Dermis blood vessel endothelial cell (primary cell): ENCODE measurements around the gene TSPAN3. TPM values are rescaled to one million over a fixed set of nuclear protein-coding genes. Genes with fewer than 3 reads are reported as not detected.

Experiments
- DNase-seq: peaks from one replicate; pipeline ENCODE4 v3.0.0; 2010
- total RNA-seq: library from RNA; depleted of rRNA; stranded (reverse); fragments of >200 nt; gene quantifications from 2 replicates; pipeline ENCODE4 v1.2.3, GENCODE V29; 2014

Gene TSPAN3
- total RNA-seq, 1 donor from 2014 or later = 242 TPM

DNA sequence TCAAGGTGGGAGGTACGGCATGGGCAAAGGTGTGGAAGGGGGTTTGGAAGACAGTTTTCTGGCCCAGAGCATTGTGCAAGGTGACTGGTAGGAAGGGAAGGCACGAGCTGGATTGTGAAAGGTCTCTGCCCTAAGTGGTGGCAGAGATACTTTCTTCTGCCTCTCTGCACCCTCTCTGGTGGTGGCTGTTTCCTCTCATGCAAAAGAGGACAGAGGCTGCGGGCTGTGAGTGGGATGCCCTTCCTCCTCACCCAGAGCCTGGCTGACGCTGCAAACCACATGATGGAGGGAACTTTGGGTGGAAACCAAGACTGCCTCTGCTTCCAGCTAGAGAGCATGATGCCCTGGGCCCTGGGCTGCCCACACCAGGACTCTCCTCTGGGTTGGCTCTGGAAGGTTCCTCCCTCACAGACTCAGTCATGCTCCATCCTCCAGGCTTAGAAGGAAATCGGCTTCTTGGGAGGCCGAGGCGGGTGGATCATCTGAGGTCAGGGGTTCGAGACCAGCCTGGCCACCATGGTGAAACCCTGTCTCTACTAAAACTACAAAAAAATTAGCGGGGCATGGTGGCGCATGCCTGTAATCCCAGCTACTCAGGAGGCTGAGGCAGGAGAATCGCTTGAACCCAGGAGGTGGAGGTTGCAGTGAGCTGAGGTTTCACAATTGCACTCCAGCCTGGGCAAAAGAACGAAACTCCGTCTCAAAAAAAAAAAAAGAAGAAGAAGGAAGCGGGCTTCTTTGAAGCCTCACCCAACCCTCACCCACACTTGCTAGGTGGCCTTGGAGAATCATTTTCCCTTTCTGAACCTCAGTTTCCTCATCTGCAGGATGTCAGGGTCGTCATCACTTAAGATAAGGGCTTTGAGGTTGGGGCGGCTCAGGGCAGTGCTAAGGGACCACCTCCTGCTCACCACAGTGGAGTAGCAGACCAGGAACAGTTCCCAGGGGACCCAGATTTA, 67.7 kb downstream of the TSPAN3 start:
- no peak for DNase-seq

- DNase-seq = no peak
Measured at GRCh38 chr15:77002436-77002835, 68.5 kb downstream of the TSPAN3 start.

DNA sequence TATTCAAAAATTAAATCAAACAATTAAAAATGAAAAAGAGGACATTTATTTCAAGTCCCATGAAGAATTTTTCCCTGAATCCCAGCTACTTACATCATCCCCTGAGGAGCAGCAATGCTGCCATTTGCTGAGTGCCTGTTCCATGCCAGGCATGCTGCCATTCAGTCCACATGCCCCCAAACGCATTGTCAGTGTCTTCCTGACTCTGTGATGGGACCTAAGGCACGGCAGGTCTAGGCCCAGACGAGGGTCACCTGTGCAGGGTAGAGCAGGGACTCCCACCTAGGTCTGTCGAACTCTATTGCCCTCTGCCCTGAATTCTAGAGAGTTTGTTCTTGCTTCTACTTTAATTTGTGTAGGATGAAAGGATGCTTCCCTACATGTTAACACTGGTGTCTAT, 68.9 kb downstream of the TSPAN3 start:
- no peak for DNase-seq

DNA sequence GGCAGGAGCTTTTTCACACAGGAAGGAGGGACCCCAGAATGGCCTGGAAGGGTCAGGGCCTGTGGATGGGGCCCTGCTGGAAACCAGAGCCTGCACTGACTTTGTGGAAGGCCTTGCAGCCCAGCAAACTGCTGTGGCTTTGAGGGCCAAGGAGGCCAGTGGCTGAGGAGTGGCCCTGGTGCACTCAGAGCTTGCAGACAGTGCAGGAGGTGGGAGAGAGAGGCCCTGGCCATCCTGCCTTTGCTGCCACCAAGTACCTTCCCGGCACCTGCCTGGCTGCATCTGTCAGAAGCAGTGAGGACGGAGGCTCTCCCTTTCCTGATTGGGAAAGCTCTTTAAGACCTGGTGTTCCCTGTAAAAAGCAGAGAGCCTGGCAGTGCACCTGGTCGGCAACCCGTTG, 69.6 kb downstream of the TSPAN3 start:
- no peak for DNase-seq

DNA sequence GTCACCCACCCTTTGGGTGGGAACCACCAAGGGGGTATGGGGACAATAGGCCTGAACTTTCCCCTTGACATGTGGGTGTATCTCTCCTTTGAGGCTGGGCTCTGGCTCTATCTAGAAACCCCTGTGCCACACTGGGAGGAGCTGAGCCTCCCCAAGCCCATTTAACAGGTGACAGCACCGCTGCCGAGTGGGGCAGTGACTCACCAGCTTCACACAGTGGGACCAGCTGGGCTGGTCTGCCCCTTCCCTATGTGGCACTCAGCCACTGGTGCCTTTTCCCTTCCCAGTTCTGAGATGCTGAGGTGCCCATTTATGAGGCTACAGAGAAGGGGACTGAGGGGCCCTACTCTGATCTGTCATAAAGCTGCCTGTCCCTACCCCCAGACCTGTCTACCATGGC, 70.9 kb downstream of the TSPAN3 start:
- no peak for DNase-seq

DNA sequence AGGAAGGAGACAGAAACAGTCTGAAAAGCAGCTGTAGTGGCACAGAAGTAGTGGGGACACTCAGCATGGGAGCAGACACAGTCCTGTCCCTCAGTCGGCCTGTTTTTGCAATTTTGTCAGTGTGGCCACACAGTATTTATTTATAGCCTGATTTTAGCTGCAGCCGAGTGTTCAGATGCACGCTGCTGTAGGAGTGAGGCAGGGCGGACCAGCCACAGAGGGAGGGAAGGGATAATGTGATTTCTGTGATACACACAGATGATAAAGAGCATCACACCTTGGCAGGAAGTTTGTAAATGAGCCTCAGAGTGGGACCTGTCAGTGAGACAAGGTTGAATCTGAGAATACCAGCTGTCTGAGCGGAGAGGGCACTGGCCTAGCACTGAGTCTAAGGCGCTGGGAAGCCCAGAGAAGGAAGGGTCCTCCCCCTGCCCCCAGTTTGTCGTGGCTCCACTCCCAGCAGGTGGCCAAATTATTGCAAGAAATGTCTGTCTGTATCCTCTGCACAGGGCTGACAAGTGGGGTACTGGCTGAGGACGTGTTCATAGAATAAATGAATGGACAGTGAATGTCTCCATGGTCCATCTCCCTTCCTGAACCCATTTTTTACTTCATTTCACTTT, 72.1 kb downstream of the TSPAN3 start:
- DNase-seq = no peak

- DNase-seq = peak; percentile 69
Measured at GRCh38 chr15:76996526-76997401, 74.1 kb downstream of the TSPAN3 start.

DNA sequence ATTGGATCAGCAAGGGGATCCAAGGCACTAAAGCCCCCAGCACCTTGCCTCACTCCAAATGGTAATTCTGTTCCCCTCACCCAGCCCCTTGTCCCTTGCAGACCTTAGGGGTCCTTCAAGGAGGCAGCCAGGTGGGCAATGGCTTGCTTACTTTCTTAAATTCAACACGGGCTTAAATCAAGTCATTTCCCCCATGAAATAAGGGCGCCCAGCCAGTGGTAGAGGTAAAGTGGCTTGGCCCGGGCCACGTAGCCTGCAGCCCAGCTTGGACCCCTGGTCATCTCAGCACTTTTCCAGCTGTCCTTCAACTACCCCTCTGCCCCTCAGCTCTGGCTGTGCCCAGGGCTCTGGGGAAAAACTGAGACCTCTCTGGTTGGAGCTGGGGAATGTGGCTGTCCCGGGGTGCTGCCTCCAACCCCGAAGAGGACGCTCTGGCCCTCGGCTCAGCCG, 74.8 kb downstream of the TSPAN3 start:
- DNase-seq = no peak

DNA sequence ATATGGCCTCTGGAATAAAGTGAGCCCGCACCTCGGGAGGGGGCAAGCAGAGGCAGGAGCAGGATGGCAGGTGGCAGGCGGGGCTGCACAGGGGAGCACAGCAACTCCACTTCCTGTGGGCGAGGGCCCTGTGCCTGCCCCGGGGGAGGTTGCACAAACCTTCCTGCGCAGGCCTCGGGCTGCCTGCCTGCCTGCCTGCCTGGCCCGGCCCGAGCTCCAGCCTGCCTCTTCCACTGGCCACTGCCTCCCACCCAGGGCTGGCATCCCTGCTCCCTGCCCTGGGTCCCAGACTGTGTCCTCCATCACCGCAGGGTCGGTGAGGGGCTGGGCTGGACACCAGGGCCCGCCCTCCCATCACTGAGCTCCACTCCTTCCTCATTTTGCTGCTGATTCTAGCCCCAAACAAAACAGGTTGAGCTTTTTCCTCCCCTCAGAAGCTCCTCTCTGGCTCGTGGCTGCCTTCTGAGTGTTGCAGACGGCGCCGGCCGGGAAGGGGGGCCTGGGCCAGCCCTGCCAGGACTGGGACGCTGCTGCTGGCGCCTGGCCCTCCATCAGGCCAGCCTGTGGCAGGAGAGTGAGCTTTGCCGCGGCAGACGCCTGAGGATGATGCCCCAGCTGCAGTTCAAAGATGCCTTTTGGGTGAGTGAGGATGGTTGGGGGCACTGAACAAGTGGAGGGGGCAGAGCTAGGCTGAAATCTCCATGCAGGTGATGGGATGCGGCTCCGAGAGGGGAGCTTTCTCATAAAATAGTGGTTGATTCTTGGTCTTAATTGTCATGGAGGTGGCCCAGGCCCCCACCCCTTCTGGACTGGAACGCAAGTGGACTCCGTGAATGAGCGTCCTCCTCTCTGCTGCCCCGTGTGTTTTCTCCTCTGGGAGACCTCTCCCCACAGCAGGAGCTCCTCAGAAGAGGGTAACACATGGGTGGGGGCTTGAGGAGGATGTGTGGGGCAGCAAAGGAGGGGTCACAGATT, 75.7 kb downstream of the TSPAN3 start, which contains the start of gene PSTPIP1:
Gene PSTPIP1 (plus strand): TSS at position 156 of the 975 bp plus-strand sequence. CDS start 448 bp downstream, at position 604.
- no peak for DNase-seq

GRCh38 chr15:76994496-76994895, 76.4 kb downstream of the TSPAN3 start:
- DNase-seq = no peak

DNA sequence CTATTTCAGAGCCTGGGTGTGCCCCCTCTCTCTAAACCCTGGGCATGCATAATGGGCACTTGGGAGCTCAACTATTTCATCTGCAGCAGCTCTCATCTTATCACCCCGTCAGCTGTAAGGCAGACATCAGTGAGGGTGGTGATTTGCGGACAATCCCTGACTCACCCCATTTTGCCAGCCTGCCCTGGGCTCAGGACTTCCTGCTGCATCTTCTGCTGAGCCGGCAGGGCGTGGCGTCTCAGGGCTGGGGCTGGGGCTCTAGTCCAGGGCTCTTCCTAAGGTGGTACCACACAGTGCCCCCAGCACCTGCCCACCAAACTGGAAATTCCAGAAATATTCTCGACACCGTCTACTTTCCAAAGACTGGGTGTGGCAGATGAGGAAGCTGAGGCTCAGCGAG, 76.9 kb downstream of the TSPAN3 start:
- DNase-seq = no peak

DNA sequence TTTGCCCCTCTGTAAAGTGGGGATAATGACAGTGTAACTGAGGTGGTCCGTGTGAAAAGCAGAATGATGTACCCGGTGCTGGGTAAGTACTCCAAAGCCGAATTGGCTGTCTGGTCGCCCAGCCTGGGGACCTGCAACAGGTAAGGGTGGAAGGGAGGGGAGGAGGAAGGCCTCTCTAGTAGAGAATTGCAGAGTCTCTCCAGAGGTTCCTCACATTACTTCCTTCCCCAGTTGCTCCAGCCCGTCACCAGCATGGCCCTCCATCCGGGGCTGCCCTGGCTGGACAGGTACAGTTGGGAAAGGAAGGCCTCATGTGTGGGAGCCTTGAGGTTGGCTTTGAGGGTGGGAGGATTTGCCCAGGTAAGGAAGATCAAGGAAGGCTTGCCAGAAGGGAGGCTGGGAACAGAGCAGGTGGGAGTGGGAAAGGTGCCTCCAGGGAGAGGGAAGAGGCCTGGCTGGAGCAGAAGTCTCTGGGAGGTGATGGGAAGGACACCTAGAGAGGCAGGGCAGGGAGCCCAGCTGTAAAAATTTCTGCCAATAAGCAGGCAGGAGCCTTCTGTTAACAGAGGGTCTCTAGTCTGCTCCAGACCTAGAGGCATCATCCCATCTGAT, 77.7 kb downstream of the TSPAN3 start:
- no peak for DNase-seq

GRCh38 chr15:76991741-76992645, 78.9 kb downstream of the TSPAN3 start:
- no peak for DNase-seq

Other genes with a start within 250 kb of the TSPAN3 start
- 8.9 and 10.6 TPM in 2 replicates for gene SCAPER, start 165.8 kb downstream of the TSPAN3 start, total RNA-seq
- gene RCN2, start 139.4 kb downstream of the TSPAN3 start, total RNA-seq = 43.2 and 71.7 TPM in 2 replicates
- gene PSTPIP1, start 76.0 kb downstream of the TSPAN3 start, total RNA-seq = 0.23 and 0.51 TPM in 2 replicates